GM19239 (cell line): ENCODE results near the gene PAF1.
"Not testable (repeated sequence)": the region's sequence is repeated elsewhere in the genome, so short reads cannot be mapped to it uniquely, and the experiment has no call there.

Source experiments
- DNase-seq: peaks from one replicate; pipeline ENCODE4 v3.0.0; 2011; ENCODE audit warnings: low spot score; ENCODE audit not compliant: insufficient read length
- FAIRE-seq: peaks from 2 replicates; lab custom pipeline; 2011; peaks lifted over from hg19 to GRCh38; lab: Jason Lieb, UNC

Gene PAF1

GRCh38 chr19:39362682-39363657, 27.9 kb downstream of the PAF1 start:
- no peak for FAIRE-seq

GRCh38 chr19:39360599-39360998, 30.3 kb downstream of the PAF1 start:
- DNase-seq (no peak), FAIRE-seq (no peak)

More at GRCh38 chr19:39362682-39363657, 27.9 kb downstream of the PAF1 start:
- DNase-seq: no peak

- FAIRE-seq (no peak), DNase-seq (no peak)
These were observed 31.9 kb downstream of the PAF1 start for GRCh38 chr19:39359026-39359425.

- no peak for DNase-seq
- FAIRE-seq: no peak
These were observed 34.3 kb downstream of the PAF1 start for GRCh38 chr19:39356647-39357046.

GRCh38 chr19:39356073-39356472, 34.8 kb downstream of the PAF1 start:
- no peak for DNase-seq
- no peak for FAIRE-seq

GRCh38 chr19:39355253-39355652, 35.7 kb downstream of the PAF1 start:
- DNase-seq (no peak), FAIRE-seq (no peak)

- DNase-seq (no peak), FAIRE-seq (no peak)
These were observed 38.3 kb downstream of the PAF1 start for GRCh38 chr19:39352381-39353255.

GRCh38 chr19:39351537-39352064, 39.3 kb downstream of the PAF1 start:
- FAIRE-seq (peak; percentile 86), DNase-seq (peak; percentile 77)

GRCh38 chr19:39350156-39350555, 40.8 kb downstream of the PAF1 start:
- DNase-seq (no peak), FAIRE-seq (no peak)

- DNase-seq (no peak), FAIRE-seq (no peak)
These were observed 41.6 kb downstream of the PAF1 start for GRCh38 chr19:39349326-39349725.

GRCh38 chr19:39347332-39348164, 43.4 kb downstream of the PAF1 start:
- FAIRE-seq (no peak), DNase-seq (no peak)

- FAIRE-seq (no peak), DNase-seq (no peak)
These were observed 45.0 kb downstream of the PAF1 start for GRCh38 chr19:39345956-39346355.

- DNase-seq (no peak), FAIRE-seq (no peak)
These were observed 48.1 kb downstream of the PAF1 start for GRCh38 chr19:39342647-39343305.

- DNase-seq (peak; percentile 98), FAIRE-seq (peak; percentile 96)
These were observed 48.9 kb downstream of the PAF1 start, which contains the start of gene SAMD4B for GRCh38 chr19:39341719-39342604. SAMD4B (plus strand) TSS chr19:39342421; CDS start chr19:39356894, 14,473 bp downstream.

- DNase-seq (no peak), FAIRE-seq (peak; percentile 61)
These were observed 49.7 kb downstream of the PAF1 start for GRCh38 chr19:39341129-39341718.

- FAIRE-seq: not testable (repeated sequence)
These were observed 50.8 kb downstream of the PAF1 start for GRCh38 chr19:39340156-39340555.

GRCh38 chr19:39339674-39340073, 51.2 kb downstream of the PAF1 start:
- FAIRE-seq: no peak
- DNase-seq: no peak

More at GRCh38 chr19:39340156-39340555, 50.8 kb downstream of the PAF1 start:
- DNase-seq: not testable (repeated sequence)

GRCh38 chr19:39336483-39336882, 54.4 kb downstream of the PAF1 start:
- DNase-seq (no peak), FAIRE-seq (no peak)
